OCI-LY1 (cell line): ENCODE data around the gene SF3B1.
"Not testable (repeated sequence)": the region's sequence is repeated elsewhere in the genome, so short reads cannot be mapped to it uniquely, and the experiment has no call there.

Experiments
- H2AFZ ChIP-seq: fragments of 200-600 bp; sonication (generic), shearing (Covaris generic); 2 replicates; pipeline ENCODE4 v1.6.0; 2014; ENCODE audit warnings: antibody characterized with exemption, mild to moderate bottlenecking, low read length
- H3F3A ChIP-seq: fragments of 200-600 bp; sonication (generic), shearing (Covaris generic); 2 replicates; pipeline ENCODE4 v1.6.0; 2014; ENCODE audit warnings: mild to moderate bottlenecking, antibody characterized with exemption, low read length, moderate library complexity; ENCODE audit not compliant: insufficient read depth
- H3K27ac ChIP-seq: fragments of 200-600 bp; sonication (generic); 2 replicates; pipeline ENCODE4 v1.5.1; 2014; ENCODE audit warnings: low read length, mixed run types, mild to moderate bottlenecking, low read depth; ENCODE audit not compliant: poor library complexity, severe bottlenecking
- H3K27me3 ChIP-seq: fragments of 200-600 bp; sonication (generic); 2 replicates; pipeline ENCODE4 v1.6.0; 2014; ENCODE audit warnings: antibody characterized with exemption, mild to moderate bottlenecking, low read length, moderate library complexity; ENCODE audit not compliant: insufficient read depth
- H3K36me3 ChIP-seq: fragments of 200-600 bp; sonication (generic); 2 replicates; pipeline ENCODE4 v1.6.1; 2014; ENCODE audit warnings: mild to moderate bottlenecking, antibody characterized with exemption, low read length, moderate library complexity, mixed read lengths; ENCODE audit not compliant: insufficient read depth
- H3K4me1 ChIP-seq: fragments of 200-600 bp; sonication (generic); 2 replicates; pipeline ENCODE4 v1.5.1; 2014; ENCODE audit warnings: mild to moderate bottlenecking, low read length, moderate library complexity; ENCODE audit not compliant: insufficient read depth, severe bottlenecking
- H3K4me2 ChIP-seq: fragments of 200-600 bp; sonication (generic), shearing (Covaris generic); 2 replicates; pipeline ENCODE4 v1.6.1; 2014; ENCODE audit warnings: low read length
- H3K4me3 ChIP-seq: fragments of 200-600 bp; sonication (generic); 2 replicates; pipeline ENCODE4 v1.5.1; 2014; ENCODE audit warnings: low read length, low read depth, mild to moderate bottlenecking, mixed read lengths; ENCODE audit not compliant: poor library complexity, severe bottlenecking
- H3K79me2 ChIP-seq: fragments of 200-600 bp; shearing (Covaris generic); 2 replicates; pipeline ENCODE4 v1.6.1; 2016; ENCODE audit warnings: mixed run types, low read length, mixed read lengths; ENCODE audit not compliant: insufficient read depth
- H3K9ac ChIP-seq: fragments of 200-600 bp; sonication (generic), shearing (Covaris generic); 2 replicates; pipeline ENCODE4 v1.6.1; 2014; ENCODE audit warnings: mild to moderate bottlenecking, low read length, mixed read lengths
- H3K9me2 ChIP-seq: fragments of 200-600 bp; sonication (generic), shearing (Covaris generic); 2 replicates; pipeline ENCODE4 v1.6.1; 2014; ENCODE audit warnings: low read depth, mild to moderate bottlenecking, low read length, mixed read lengths
- H3K9me3 ChIP-seq: fragments of 200-600 bp; shearing (Covaris generic); 2 replicates; pipeline ENCODE4 v1.6.1; 2014; ENCODE audit warnings: low read length, mixed read lengths
- H4K20me1 ChIP-seq: fragments of 200-600 bp; sonication (generic), shearing (Covaris generic); 2 replicates; pipeline ENCODE4 v1.6.0; 2016; ENCODE audit warnings: mild to moderate bottlenecking, low read length; ENCODE audit not compliant: insufficient read depth
- EZH2 ChIP-seq: fragments of 200-600 bp; sonication (generic), shearing (Covaris generic); IDR thresholded peaks from 2 replicates; pipeline ENCODE4 v1.8.0; 2017; ENCODE audit warnings: borderline replicate concordance, mixed run types, mild to moderate bottlenecking, antibody characterized with exemption, low read length, moderate library complexity, mixed read lengths
- TF ChIP-seq, protein P1 (sequence below): fragments of 200-600 bp; sonication (generic), shearing (Covaris generic); IDR thresholded peaks from 2 replicates; pipeline ENCODE4 v1.5.1; 2017; ENCODE audit warnings: mild to moderate bottlenecking, antibody characterized with exemption, low read length, moderate library complexity, mixed read lengths

SF3B1 gene

DNA sequence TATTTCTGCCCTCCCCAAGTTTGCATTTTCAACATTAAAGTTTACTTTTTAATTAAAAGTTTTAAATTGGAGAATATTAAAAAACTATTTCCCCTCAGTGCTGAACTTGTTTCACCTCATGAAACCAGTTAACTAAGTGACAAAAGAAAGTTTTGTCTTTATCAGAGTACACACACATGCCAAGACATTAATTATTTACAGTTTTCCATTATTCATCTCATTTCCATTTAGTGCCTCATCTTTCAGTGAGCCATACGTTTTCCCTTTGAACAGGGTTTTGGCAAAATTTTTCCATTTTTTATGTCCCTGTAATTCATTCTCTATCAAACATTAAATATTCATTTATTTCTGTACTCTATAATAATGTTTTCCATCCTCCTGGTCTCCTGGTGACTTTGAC lies 53.2 kb downstream of the SF3B1 start:
- Histone ChIP-seq H3K27me3 (no peaks in the 10 kb centered on the region), H4K20me1 (no peaks in the 10 kb centered on the region), H3K4me3 (no peak overlapping the region), H2AFZ (no peak overlapping the region), H3K9me3 (no peaks in the 10 kb centered on the region), H3K27ac (no peak overlapping the region), H3K9me2 (no peaks in the 10 kb centered on the region), H3K4me2 (no peak overlapping the region), H3K4me1 (peaks cover 15% of the 10 kb centered on the region), H3K9ac (no peak overlapping the region), H3F3A (no peaks in the 10 kb centered on the region), H3K36me3 (no peaks in the 10 kb centered on the region), H3K79me2 (no peaks in the 10 kb centered on the region)
- TF ChIP-seq, protein P1, sequence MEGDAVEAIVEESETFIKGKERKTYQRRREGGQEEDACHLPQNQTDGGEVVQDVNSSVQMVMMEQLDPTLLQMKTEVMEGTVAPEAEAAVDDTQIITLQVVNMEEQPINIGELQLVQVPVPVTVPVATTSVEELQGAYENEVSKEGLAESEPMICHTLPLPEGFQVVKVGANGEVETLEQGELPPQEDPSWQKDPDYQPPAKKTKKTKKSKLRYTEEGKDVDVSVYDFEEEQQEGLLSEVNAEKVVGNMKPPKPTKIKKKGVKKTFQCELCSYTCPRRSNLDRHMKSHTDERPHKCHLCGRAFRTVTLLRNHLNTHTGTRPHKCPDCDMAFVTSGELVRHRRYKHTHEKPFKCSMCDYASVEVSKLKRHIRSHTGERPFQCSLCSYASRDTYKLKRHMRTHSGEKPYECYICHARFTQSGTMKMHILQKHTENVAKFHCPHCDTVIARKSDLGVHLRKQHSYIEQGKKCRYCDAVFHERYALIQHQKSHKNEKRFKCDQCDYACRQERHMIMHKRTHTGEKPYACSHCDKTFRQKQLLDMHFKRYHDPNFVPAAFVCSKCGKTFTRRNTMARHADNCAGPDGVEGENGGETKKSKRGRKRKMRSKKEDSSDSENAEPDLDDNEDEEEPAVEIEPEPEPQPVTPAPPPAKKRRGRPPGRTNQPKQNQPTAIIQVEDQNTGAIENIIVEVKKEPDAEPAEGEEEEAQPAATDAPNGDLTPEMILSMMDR = no peak
- no peak for TF ChIP-seq EZH2

DNA sequence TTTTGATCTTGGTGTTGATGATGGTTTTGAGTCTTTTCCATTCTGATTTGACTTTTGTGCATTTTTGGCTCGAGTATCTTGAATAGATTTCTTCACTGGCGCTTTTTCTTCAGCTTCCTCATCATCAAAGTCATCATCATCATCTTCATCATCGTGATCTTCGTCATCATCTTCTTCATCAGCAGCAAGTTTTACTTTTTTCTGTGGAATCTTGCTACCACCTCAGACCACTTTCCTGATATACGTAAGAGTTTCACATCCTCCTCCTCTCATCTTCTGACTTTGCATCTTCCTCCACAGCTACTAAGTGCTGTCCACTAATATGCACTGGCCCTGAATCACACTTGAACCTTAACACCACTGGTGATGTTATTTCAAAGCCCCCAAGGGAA lies 54.9 kb downstream of the SF3B1 start:
- H2AFZ ChIP-seq, H3K9me3 ChIP-seq, H4K20me1 ChIP-seq, H3K9me2 ChIP-seq, H3K27me3 ChIP-seq, H3K9ac ChIP-seq, H3K36me3 ChIP-seq, H3F3A ChIP-seq, H3K79me2 ChIP-seq, H3K27ac ChIP-seq, H3K4me3 ChIP-seq, H3K4me2 ChIP-seq: not testable (repeated sequence)
- peaks cover 15% of the 10 kb centered on the region for H3K4me1 ChIP-seq

- not testable (repeated sequence) for H3K79me2 ChIP-seq, H4K20me1 ChIP-seq, H3K27ac ChIP-seq, H3K4me3 ChIP-seq, H3K36me3 ChIP-seq, H3K9ac ChIP-seq, H3K9me3 ChIP-seq, H3K9me2 ChIP-seq, H2AFZ ChIP-seq, H3K27me3 ChIP-seq, H3F3A ChIP-seq, H3K4me2 ChIP-seq
- H3K4me1 ChIP-seq = peaks cover 15% of the 10 kb centered on the region
Measured at GRCh38 chr2:197379308-197379917, 55.4 kb downstream of the SF3B1 start.

- peak overlapping the region; percentile 52 for H3K4me2 ChIP-seq
- H4K20me1 ChIP-seq = no peaks in the 10 kb centered on the region
- no peaks in the 10 kb centered on the region for H3K27me3 ChIP-seq
- TF ChIP-seq EZH2 = no peak
- TF ChIP-seq, protein P1 = peak; percentile 92
- no peaks in the 10 kb centered on the region for H3K36me3 ChIP-seq
- H3K79me2 ChIP-seq = no peaks in the 10 kb centered on the region
- no peak overlapping the region for H3K27ac ChIP-seq
- peak overlapping the region; percentile 20 for H3K4me3 ChIP-seq
- no peak overlapping the region for H3K9ac ChIP-seq
- peaks cover 15% of the 10 kb centered on the region for H3K4me1 ChIP-seq
- H3K9me3 ChIP-seq = no peaks in the 10 kb centered on the region
- H2AFZ ChIP-seq = no peak overlapping the region
- H3K9me2 ChIP-seq = no peaks in the 10 kb centered on the region
- no peaks in the 10 kb centered on the region for H3F3A ChIP-seq
Measured at GRCh38 chr2:197378494-197379307, 56.1 kb downstream of the SF3B1 start.
